GM12873 (cell line): ENCODE results near the gene CRIP2.

Source experiments
- CTCF ChIP-seq: IDR thresholded peaks from 2 replicates; pipeline ENCODE4 v1.5.1; 2012; ENCODE audit warnings: low read depth, mild to moderate bottlenecking, moderate library complexity, low read length, control low read depth; ENCODE audit not compliant: insufficient read depth; ENCODE audit errors: missing control alignments

Gene CRIP2

GRCh38 chr14:105493921-105494605 is 19.4 kb downstream of the CRIP2 start:
- no peak for TF ChIP-seq CTCF

GRCh38 chr14:105494606-105494929 is 19.9 kb downstream of the CRIP2 start:
- TF ChIP-seq CTCF, result no peak

GRCh38 chr14:105495101-105495989 is 20.7 kb downstream of the CRIP2 start:
- TF ChIP-seq CTCF, result no peak

- TF ChIP-seq CTCF, result no peak
Measured at GRCh38 chr14:105495990-105496830, 21.6 kb downstream of the CRIP2 start.

- TF ChIP-seq CTCF, result no peak
Measured at GRCh38 chr14:105496831-105497591, 22.4 kb downstream of the CRIP2 start.

GRCh38 chr14:105497671-105498429 is 23.2 kb downstream of the CRIP2 start:
- TF ChIP-seq CTCF, result no peak
